IPS DF 4.7 (cell line): Measurements from ENCODE around the gene DOCK6.

Source experiments
- DNase-seq: peaks from one replicate; pipeline ENCODE4 v3.0.0-alpha.2; 2013; ENCODE audit warnings: low spot score; ENCODE audit errors: extremely low read depth

Gene DOCK6

DNA sequence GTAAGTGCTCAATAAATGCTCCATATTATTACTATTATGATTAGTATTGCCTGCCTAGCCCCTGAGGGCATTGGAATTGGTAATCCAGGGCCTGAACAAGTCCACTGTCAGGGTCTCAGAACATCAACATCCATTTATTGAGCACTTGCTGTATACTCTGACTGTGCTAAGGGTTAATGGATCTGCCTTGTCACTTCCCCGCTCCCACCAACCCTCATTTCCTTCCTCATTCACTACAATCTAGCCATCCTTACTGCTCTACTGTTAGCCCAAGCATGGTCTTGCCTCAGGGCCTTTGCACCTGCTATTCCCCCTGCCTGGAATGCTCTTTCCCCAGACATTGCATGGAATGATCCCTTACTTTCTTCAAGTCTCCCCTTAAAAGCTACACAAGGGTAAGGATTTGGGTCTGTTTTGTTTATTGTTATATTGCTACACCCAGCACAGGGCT, 35.6 kb downstream of the DOCK6 start:
- no peak for DNase-seq

DNA sequence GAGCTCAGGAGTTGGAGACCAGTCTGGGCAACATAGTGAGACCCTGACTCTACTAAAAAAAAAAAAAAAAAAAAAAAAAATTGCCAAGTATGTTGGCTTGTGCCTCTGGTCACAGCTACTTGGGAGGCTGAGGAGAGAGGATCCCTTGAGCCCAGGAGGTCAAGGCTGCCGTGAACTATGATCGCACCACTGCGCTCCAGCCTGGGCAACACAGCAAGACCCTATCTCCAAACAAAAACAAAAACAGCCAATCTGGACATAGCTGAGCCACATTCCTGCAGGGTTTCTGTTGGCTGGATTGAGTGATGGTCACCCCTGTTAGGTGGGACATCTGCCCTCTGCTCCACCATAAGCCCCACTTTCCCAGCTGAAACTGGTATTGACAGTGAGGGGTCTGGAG, 36.5 kb downstream of the DOCK6 start:
- DNase-seq: no peak

DNA sequence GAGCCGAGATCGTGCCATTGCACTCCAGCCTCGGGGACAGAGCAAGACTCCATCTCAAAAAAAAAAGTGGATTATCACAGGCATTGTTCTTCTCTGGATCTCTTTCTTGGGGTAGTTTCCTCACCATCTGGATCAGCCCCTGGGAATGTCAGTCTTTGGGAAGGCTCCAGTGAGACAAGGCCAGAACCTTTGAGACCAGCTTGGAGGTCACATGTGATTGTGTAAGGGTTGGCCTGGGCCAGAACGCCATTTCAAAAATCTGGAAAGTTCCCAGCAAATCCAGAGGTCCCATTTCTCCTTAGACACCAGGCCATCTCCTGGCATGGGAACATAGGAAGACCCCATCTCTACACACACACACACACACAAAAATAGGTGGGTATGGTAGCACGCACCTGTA, 37.2 kb downstream of the DOCK6 start:
- DNase-seq: no peak

DNA sequence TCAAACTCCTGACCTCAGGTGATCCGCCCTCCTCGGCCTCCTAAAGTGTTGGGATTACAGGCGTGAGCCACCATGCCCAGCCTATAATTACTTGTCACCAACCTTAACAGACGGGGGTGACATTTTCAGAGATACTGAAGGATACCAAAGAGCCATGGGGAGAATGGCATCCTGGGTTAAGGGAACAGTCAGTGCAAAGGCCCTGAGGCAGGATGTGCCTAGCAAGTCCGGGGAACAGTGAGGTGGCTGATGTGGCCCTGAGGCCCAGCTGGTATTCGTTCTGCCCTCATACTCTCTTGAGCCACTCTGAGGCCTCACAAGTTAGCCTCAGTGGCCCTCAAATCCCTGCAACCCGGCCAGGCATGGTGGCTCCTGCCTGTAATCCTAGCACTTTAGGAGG, 37.9 kb downstream of the DOCK6 start:
- no peak for DNase-seq

DNA sequence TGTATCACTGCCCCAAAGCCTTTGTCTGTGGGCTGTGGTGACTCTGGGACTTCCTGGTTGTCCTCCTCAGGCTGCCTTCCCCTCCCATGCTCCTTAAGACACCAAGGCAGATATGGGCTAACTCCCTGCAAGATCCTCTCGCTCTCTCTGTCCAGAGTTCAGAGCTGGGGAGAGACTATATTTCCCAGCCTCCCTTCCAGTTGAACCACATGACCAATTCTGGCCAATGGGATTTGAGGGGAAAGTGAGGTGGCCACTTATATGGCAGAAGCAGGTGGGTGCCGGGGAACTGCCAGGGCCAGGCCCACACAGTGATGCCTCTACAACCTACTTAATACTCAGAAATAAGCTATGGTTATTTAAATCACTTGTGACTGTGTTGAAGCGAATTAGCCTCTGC, 39.1 kb downstream of the DOCK6 start:
- DNase-seq: no peak

DNA sequence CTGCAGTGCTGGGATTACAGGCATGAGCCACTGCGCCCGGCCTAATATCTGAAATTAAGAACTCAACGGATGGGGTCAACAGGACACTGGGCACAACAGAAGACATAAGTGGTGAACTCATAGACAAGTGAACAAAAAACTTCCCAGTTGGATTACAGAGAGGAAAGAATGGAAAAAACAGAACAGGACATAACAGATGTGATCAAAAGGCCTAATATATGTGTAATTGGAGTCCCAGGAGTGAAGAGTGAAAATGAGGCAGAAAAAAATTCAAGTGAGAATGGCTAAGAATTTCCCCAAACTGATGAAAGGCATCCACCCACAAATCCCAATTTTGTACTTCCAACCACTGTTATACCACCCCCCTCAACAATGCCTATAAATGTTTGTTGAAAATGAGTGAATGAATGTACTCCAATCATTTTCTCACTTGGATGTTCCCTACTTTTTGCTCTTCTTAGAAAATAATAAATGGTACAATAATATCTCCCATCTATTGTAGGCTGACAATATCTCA, 41.2 kb downstream of the DOCK6 start:
- DNase-seq: no peak

DNA sequence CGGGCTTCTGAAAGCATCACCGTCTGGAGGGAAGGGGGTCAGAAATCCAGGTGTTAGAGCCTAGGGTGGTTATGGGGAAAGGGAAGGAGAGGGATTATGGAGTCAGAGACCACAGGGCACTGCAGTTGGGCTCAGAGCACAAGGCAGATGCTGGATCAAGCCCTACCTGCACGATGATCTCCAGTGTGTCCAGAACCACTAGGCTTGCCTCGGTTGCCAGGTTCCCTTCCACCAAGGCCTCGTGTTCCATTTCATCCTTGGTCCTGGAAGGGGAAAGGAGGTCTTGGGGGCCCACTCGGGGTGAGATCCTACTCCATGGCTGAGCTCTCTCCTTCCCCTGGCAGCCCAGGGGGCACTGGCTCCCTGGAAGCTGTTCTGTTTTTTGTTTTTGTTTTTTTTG, 47.9 kb downstream of the DOCK6 start:
- no peak for DNase-seq

DNA sequence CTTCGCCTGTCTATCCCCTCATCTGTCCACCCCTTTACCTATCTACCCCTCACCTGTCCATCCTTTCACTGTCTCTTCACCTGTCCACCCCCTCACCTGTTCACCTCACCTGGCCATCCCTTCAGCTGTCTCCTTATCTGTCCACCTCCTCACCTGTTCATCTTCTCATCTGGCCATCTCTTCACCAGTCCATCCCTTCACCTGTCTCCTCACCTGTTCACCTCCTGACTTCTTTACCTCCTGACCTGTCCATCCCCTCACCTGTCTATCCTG, 51.7 kb downstream of the DOCK6 start:
- no peak for DNase-seq

DNA sequence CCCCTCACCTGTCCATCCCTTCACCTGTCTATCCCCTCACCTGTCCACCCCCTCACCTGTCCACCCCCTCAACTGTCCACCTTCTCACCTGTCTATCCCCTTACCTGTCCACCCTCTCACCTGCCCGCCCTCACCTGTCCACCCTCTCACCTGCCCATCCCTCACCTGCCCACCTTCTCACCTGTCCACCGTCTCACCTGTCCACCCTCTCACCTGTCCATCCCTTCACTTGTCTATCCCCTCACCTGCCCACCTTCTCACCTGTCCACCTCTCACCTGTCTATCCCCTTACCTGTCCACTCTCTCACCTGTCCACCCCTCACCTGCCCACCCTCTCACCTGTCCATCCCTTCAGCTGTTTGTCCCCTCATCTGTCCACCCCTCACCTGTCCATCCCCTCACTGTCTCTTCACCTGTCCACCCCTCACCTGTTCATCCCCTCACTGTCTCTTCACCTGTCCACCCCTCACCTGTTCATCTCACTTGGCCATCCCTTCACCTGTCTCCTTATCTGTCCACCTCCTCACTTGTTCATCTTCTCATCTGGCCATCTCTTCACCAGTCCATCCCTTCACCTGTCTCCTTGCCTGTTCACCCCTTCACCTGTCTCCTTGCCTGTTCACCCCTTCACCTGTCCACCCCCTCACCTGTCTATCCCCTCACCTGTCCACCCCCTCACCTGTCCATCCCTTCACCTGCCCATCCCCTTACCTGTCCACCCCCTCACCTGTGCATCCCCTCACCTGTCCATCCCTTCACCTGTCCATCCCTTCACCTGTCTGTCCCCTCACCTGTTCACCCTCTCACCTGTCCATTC, 52.3 kb downstream of the DOCK6 start:
- DNase-seq: no peak

DNA sequence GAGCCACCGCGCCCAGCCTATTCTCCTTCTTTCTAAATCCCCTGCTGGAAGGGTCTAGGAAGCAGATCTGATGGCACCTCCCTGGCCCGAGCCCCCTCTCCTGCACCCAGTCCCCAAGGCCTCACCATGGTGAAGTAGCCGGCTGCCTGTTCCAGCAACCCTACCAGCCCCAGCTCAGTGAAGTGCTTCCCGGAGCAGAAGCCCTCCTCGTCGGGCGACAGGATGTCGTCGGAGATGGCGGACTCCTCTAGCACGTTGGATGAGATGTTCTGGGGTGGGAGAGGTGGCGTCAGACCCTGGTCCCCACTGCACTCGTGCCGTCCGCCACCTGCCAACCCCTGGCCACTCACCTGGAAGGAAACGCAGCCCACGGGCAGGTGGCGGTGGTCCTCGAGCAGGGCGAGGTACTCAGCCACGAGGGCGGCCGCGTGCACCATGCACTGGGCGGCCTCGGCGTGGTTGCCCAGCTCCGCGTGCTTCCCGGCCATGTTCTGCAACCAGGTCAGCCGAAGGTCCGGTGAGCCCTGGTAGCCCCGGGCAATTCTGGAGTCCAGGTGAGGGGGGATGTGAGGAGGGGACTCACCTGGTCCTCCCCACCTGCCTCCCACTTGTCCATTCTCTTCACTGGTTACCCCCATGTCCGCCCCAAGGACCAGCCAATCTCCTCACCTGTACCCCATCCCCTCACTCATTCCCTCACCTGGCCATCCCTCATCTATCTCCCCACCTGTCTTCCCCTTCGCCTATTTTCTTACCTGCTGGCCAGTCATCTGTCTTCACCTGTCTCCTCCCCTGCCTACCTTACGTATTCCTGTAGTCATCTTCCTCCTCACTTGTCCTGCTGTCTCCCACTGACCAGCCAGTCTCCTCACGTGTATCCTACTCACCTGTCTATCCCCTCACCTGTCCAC, 53.5 kb downstream of the DOCK6 start:
- DNase-seq: no peak

DNA sequence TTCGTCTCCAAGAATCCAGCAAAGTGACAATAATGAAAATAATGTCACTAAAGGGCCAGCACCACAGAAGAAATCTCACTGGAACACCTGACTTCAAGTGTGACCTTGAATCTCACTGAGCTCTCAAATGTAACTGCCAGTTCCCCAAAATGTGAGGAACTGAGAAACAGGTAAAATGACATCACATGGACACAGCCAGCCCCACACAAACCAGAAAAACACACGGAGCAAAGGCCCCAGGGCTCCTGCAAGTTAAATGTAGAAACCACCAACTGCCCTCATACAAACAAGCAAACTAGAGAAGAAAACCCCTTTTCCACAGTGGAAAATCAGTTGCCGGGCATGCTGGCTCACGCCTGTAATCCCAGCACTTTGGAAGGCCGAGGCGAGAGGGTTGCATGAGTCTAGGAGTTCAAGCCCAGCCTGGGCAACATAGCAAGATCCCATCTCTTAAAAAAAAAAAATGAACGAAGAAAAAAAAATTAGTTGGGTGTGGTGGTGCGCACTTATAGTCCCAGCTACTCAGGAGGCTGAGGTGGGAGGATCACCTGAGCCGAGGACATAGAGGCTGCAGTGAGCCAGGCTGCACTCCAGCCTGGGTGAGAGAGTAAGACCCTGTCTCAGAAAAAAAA, 56.3 kb downstream of the DOCK6 start:
- no peak for DNase-seq

DNA sequence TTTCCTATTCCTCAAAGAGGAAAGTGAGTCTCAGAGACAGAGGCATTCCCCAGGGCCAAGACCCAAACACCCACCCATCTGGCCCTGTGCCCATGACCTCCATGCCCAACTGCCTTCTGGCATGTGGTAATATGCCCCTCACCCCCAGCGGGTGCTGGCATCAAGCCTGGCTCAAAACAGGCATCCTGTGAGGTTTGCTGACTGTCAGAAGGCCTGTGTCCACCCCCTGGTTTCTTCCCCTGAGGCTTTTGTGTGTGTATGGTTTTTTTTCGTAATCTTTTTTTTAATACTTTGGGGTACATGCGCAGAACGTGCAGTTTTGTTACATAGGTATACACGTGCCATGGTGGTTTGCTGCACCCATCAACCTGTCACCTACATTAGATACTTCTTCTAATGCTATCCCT, 57.4 kb downstream of the DOCK6 start:
- no peak for DNase-seq

DNA sequence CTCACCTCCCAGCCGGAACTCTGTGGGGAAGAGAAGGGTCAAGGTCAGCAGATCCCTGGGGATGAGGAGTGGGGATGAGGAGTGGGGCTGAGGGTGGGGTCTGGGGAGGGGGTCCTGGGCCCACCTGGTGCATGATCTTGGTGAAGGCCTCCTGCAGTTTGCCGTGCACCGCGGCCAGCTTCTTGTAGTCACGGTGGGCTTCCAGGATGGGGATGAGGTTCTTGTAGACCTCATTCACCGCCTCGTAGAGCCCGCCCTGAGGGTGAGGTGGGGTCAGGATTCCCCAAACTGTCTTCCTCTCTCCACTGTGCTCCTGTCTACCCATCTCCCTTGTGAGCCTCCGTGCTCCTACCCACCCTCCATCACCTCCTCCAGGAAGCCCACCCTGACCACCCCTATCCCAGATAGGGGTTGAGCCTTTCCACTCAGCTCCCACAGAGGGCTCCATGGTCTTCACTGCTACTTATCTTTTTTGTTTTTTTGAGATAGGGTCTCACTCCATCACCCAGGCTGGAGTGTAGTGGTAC, 58.2 kb downstream of the DOCK6 start:
- DNase-seq: no peak

DNA sequence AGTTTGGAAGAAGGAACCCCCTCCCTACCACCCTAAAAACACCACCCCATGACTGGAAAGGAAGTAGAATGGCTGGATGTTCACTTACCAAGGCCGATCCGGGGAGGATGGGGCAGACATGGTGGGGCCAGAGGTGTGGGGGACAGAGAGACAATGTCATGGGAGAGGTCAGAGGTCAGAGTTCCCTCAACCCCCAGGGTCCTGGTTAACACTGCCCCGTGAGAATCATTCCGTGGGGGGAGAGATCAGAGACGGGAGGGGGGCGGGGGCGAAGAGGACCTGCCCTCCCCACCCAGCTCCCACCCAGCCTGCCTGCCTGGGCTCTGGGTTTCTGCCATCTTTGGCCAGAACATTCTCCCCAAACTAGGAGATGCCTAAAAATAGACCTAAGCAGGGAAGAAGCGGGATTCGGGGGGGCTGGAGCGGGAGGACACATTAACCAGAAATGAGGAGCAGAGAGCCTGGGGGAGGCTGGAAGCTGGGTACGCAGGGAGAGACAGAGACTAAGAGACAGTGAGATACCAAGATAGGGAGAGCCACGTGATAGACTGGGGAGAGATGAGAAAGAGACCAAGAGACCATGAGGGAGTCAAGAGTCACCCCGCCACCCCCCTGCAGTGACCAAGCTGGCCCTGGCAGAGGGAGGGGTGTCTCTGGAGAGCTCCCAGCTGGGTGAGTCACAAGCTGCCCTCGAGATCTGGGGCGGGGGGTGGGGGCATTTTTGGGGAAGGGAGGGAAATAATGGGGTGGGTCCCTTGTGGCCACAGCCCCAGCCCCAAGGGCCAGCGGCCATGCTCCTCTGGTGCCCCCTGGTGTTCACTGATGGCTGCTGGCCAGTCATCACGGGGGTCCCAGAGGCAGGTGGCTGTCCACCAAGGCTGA, 58.9 kb downstream of the DOCK6 start:
- DNase-seq: no peak

DNA sequence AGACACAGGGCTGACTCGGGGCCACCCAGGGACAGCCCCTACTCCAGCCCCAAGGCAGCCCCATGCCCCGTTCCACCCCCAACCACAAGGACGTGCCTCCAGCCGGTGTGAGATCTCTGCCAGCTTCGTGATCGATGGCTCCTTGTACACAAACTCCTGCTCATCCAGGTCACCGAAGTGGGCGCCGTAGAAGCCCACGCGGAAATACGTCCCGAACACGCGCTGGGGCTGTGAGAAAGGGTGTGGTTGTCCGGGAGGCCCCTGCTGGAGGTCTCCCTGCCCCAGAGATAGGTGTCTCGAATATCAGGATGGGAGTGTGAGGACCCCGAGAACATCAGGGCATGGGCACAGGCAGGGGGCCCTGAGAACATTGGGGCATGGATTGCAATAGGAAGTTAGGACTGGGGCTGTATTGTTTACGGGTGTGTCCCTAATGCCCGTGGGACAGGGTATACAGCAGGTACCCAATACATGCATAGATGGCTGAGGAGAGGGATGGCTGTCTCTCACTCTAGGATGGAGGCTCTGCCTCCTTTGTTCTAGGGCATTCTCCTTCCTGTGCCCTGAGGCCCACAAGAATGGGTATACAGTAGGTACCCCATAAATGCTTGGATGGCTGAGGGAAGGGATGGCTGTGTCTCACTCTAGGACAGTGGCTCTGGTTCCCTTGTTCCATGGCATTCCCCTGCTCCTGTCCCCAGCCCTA, 59.7 kb downstream of the DOCK6 start:
- no peak for DNase-seq

DNA sequence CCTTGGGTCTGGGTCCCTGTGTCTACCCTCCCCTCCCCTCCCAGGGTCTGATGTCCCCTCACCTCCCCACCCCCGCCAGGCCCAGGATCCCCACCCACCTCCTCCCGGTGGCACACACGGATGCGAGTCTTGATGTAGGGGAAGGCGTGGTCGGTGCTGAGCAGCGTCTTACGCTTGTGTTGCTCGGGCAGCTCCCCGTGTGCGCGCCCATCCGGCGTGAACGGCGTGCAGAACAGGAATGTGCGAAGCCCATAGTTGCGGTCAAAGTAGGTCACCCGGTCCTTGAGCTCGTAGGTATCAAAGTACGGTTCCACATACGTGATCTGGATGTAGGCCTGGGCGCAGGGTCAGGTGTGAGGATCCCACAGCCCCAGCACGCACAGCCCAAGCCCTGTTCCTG, 60.5 kb downstream of the DOCK6 start:
- DNase-seq: no peak

DNA sequence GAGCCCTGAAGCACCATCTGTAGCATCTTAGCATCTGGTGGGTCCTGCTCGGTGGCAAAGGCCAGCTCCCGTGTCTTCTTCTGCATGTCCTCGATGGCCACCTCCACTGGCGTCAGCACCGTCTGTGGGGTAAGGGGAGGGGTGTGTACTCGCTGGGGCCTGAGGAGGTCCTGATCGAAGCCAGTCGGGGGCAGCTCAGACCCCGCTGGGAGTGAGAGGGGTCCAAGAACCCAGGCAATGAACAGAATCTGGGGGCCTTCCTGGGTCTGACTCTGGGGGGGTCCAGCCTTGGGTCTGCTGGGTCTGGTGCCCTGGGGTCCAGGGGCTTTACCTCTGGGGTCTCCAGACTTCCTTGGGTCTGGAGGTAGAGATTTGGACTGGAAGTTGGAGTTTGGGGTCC, 61.4 kb downstream of the DOCK6 start:
- DNase-seq: no peak

DNA sequence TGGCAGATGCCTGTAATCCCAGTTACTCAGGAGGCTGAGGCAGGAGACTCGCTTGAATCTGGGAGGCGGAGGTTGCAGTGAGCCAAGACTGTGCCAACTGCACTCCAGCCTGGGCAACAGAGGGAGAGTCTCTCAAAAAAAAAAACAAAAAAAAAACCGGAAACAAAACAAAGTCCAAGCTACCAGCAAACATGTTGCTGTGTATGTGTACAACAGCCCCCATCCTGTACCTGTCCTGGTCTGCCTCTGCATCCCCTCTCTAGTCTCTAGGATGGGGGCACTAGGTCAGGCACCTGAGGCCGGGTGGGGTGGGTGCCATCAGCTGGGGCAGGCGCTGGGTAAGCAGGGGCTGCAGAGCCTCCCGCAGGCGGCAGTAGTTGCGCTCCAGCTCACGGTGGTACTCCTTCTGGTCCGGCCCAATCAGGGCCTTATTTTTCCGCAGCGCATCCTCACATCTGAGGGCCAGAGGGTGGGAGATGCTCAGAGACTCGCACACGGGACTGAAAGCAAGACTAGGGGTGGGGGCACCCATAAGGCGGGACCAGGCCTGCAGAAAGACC, 62.2 kb downstream of the DOCK6 start:
- DNase-seq: no peak

DNA sequence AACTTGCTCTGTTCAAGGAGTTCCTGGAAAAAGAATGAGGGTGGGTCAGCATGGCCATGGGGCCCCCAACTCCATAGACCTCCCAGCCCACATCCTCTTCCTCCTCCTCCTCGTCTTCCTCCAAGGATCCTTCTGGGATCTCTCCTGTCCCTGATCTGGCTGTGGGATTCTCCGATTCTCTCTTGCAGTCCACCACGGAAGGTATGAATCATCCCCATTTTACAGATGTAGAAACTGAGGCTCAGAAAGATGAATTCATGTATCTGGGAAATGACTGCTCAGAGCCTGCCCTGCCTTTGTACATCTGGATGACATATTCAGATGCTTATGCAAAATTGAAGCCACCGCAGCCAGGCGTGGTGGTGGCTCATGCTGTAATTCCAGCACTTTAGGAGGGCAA, 62.8 kb downstream of the DOCK6 start:
- no peak for DNase-seq
